Activated B cell treated with CpG ODN at 0.5 μM for 24 hours (primary cell): Measurements from ENCODE around the gene CFH. TPM values are rescaled to one million over a fixed set of nuclear protein-coding genes. Genes with fewer than 3 reads are reported as not detected.

Experiments
- ATAC-seq: fragments of 200-7000 bp; cut with Tn5 transposase; one replicate; pipeline ENCODE4 v1.10.0; 2021; ENCODE audit warnings: low read depth, mild to moderate bottlenecking, moderate library complexity
- CTCF ChIA-PET: fragments of 350-600 bp; sonication (Branson Sonifier 250); formaldehyde crosslinking; loops from one replicate; lab custom pipeline; 2021; ENCODE audit warnings: antibody characterized with exemption; lab: Charles Lee
- POLR2A ChIA-PET: fragments of 350-600 bp; sonication (Branson Sonifier 250); formaldehyde crosslinking; loops from one replicate; lab custom pipeline; 2021; ENCODE audit warnings: antibody characterized with exemption; lab: Charles Lee
- DNase-seq: peaks from one replicate; pipeline ENCODE4 v3.0.0; 2022
- H3K27ac Mint-ChIP-seq: one replicate; pipeline ENCODE4 v1.8.0; 2020; ENCODE audit warnings: mixed read lengths
- H3K27me3 Mint-ChIP-seq: one replicate; pipeline ENCODE4 v1.8.0; 2021; ENCODE audit warnings: mixed read lengths
- H3K36me3 Mint-ChIP-seq: one replicate; pipeline ENCODE4 v1.8.0; 2021; ENCODE audit warnings: low read depth, mixed read lengths
- H3K4me1 Mint-ChIP-seq: one replicate; pipeline ENCODE4 v1.8.0; 2021; ENCODE audit warnings: mixed read lengths
- H3K4me3 Mint-ChIP-seq: one replicate; pipeline ENCODE4 v1.8.0; 2020; ENCODE audit warnings: mild to moderate bottlenecking, mixed read lengths
- H3K9me3 Mint-ChIP-seq: one replicate; pipeline ENCODE4 v1.8.0; 2020; ENCODE audit warnings: mixed read lengths
- intact Hi-C: fragments of 100-400 bp; cut with micrococcal nuclease; formaldehyde crosslinking; loops from one replicate; pipeline ENCODE4 v1.15.1; 2024
- total RNA-seq: library from RNA; stranded (reverse); gene quantifications from 2 replicates; pipeline ENCODE4 v1.2.3, GENCODE V29; 2022
- TF ChIP-seq, protein P1 (sequence below): fragments of 200-600 bp; IDR thresholded peaks from one replicate; pipeline ENCODE4 v1.8.0; 2022; ENCODE audit warnings: antibody characterized with exemption, mild to moderate bottlenecking

The CFH gene
- total RNA-seq: not detected in 2 replicates

DNA sequence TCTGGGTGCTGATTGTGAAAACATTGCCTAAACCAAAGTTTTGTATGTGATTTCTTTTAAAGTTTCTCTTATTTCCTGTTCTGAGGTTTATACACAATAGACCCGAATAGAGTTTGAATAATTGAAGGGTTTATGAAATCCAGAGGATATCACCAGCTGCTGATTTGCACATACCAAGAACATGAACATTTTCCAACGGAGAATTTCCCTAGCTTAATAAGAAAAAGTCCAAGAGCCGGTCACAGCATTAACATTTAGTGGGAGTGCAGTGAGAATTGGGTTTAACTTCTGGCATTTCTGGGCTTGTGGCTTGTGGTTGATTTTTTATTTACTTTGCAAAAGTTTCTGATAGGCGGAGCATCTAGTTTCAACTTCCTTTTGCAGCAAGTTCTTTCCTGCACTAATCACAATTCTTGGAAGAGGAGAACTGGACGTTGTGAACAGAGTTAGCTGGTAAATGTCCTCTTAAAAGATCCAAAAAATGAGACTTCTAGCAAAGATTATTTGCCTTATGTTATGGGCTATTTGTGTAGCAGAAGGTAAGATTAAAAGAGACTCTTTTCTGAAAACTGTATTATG, at the start of gene CFH:
Gene CFH, plus strand, starts transcription at position 407 of the 579 bp plus-strand sequence. Its CDS starts 75 bp downstream, at position 482.
- no peaks in the 10 kb centered on the region for H3K27me3 Mint-ChIP-seq
- no peak within 1 kb of the TSS for H3K27ac Mint-ChIP-seq
- no peaks in the 10 kb centered on the region for H3K9me3 Mint-ChIP-seq
- ChIA-PET POLR2A (no interaction called here), CTCF (no interaction called here)
- ATAC-seq (no peak), DNase-seq (no peak)
- intact Hi-C loops: no loop called here
- no peak within 1 kb of the TSS for H3K4me3 Mint-ChIP-seq
- TF ChIP-seq, protein P1, sequence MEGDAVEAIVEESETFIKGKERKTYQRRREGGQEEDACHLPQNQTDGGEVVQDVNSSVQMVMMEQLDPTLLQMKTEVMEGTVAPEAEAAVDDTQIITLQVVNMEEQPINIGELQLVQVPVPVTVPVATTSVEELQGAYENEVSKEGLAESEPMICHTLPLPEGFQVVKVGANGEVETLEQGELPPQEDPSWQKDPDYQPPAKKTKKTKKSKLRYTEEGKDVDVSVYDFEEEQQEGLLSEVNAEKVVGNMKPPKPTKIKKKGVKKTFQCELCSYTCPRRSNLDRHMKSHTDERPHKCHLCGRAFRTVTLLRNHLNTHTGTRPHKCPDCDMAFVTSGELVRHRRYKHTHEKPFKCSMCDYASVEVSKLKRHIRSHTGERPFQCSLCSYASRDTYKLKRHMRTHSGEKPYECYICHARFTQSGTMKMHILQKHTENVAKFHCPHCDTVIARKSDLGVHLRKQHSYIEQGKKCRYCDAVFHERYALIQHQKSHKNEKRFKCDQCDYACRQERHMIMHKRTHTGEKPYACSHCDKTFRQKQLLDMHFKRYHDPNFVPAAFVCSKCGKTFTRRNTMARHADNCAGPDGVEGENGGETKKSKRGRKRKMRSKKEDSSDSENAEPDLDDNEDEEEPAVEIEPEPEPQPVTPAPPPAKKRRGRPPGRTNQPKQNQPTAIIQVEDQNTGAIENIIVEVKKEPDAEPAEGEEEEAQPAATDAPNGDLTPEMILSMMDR: no peak
- H3K36me3 Mint-ChIP-seq: no peaks in the 10 kb centered on the region
- no peaks in the 10 kb centered on the region for H3K4me1 Mint-ChIP-seq

DNA sequence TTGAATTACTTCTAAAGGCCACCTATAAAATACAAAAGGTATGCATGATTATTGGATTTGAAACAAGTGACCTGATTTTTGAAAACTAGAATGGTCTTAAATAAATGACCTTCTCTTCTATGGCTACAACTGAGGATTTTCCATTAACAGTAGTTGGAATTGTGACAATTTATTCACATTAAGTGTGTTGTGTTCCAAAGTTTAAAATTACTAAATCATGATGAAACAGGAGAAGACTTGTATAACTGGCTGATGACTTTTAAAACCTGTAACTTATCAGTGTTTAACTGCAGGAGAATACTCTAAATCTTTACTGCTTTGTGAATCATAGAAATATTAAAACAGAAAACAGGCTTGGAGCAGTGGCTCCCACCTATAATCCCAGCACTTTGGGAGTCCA, 48.2 kb upstream of the CFH start:
- no peak for DNase-seq
- H3K27ac Mint-ChIP-seq: no peak overlapping the region
- no peaks in the 10 kb centered on the region for H3K4me1 Mint-ChIP-seq
- intact Hi-C loops: no loop called here
- H3K36me3 Mint-ChIP-seq: no peaks in the 10 kb centered on the region
- peaks cover 7% of the 10 kb centered on the region for H3K27me3 Mint-ChIP-seq
- no peak for ATAC-seq
- ChIA-PET CTCF (no interaction called here), POLR2A (no interaction called here)
- no peaks in the 10 kb centered on the region for H3K9me3 Mint-ChIP-seq
- TF ChIP-seq, protein P1: no peak
- no peak overlapping the region for H3K4me3 Mint-ChIP-seq

DNA sequence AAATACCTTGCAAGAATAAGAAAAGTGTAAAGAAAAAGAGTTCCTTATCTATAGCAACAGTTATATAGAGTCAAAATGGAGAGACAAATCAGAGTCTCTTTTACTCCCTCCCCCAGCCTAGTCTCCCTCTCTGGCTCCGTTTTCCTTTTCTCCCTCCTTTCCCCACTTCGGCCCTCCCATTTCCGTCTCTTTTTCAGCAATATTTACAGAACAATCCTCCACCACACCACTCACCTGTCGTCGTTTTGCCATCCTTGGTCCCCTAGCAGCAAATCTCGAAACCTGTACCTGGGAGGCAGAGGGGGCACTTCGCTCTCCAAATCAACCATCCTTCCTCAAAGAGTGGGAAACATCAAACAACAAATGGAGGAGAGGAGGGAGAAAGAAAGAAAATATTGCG, 43.9 kb upstream of the CFH start:
- no peaks in the 10 kb centered on the region for H3K36me3 Mint-ChIP-seq
- peaks cover 15% of the 10 kb centered on the region for H3K27me3 Mint-ChIP-seq
- DNase-seq: no peak
- no peaks in the 10 kb centered on the region for H3K4me1 Mint-ChIP-seq
- ATAC-seq: no peak
- TF ChIP-seq, protein P1: no peak
- H3K9me3 Mint-ChIP-seq: peaks cover 2% of the 10 kb centered on the region
- ChIA-PET CTCF (no interaction called here), POLR2A (no interaction called here)
- H3K4me3 Mint-ChIP-seq: no peak overlapping the region
- no peak overlapping the region for H3K27ac Mint-ChIP-seq
- intact Hi-C loops: no loop called here

DNA sequence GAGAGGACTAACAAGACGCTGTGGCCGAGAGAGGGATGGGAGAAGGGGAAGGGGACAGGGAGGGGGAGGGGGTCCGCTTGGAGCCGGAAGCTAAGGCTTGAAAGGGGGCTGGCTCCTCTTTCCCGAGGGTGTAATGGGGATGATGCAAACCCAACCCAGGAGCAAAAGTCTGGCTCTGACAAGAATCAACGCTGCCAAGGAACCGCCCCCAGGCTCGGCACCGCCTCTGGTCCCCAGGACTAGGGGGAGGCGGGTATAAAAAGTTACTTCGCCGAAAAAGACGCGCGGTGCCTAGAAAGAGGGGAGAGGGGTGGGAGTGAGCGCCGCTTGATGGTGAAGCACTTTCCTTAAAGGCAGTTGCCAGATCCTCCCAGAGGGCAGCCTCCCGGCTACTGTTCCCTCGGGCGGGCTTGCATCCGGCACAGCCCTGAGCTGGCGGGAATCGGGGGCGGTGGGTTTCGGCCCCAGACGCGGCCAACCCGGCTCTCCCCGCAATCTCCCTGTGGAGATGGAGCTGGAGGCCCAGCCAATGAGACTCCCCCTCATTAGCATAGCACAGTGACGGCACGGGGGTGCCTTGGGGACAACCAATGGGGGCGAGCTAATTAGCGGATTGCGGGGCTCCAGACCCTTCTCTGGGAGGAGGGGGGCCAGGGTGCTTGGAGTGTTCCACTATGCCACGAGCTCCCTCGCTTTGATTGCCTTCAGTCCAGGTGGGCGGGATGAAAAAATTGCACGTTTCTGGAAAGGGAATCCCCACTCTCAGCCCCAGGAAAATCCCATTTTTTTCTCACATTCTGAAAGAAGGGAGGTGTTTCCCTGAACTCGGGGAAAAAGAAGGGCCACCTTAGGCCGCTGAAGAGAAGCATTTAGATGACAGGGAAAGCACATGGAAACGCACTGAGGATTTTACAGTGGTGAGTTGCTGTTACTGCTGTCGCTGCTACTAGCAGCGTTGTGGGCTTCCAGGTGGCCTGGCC, 43.2 kb upstream of the CFH start, which contains the start of gene KCNT2:
Gene KCNT2, minus strand, starts transcription at position 51 of the 980 bp plus-strand sequence. CDS start 131 bp downstream, outside the sequence.
- H3K27ac Mint-ChIP-seq: no peak within 1 kb of the TSS
- intact Hi-C loops: no loop called here
- peaks cover 2% of the 10 kb centered on the region for H3K9me3 Mint-ChIP-seq
- no peak for DNase-seq
- no peaks in the 10 kb centered on the region for H3K4me1 Mint-ChIP-seq
- no peak for ATAC-seq
- H3K27me3 Mint-ChIP-seq: peaks cover 15% of the 10 kb centered on the region
- TF ChIP-seq, protein P1: no peak
- no peak within 1 kb of the TSS for H3K4me3 Mint-ChIP-seq
- ChIA-PET CTCF (no interaction called here), POLR2A (no interaction called here)
- no peaks in the 10 kb centered on the region for H3K36me3 Mint-ChIP-seq

DNA sequence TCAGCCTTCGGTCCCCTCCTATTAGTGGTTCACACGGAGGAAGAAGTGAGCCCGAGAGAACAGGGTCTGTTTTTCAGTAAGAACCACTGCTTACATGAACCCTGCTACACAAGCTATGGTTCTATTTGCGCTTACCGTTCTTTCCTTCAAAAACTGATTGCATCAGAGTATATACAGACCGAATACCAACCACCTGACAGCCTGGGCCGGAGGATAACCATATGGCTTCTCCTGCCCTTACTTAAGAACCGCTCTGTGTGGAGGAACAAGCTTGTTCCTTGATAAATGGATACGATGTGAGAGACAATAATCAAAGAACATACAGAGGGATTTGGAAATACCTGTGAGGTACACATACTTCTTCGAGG, 42.5 kb upstream of the CFH start:
- H3K4me3 Mint-ChIP-seq: no peak overlapping the region
- peaks cover 2% of the 10 kb centered on the region for H3K9me3 Mint-ChIP-seq
- intact Hi-C loops: no loop called here
- H3K27me3 Mint-ChIP-seq: peaks cover 15% of the 10 kb centered on the region
- H3K4me1 Mint-ChIP-seq: no peaks in the 10 kb centered on the region
- no peak for DNase-seq
- ATAC-seq: no peak
- CTCF ChIA-PET: no interaction called here
- POLR2A ChIA-PET: no interaction called here
- TF ChIP-seq, protein P1: no peak
- no peak overlapping the region for H3K27ac Mint-ChIP-seq
- H3K36me3 Mint-ChIP-seq: no peaks in the 10 kb centered on the region
